Suprapubic skin (tissue), 4 donors: ENCODE measurements around the gene RNF214.

Experiments used
- CTCF ChIP-seq, 2 donors: fragments of 200-600 bp in 1 of 2; fragments of 450-650 bp in 1 of 2; sonication (generic) in 1 of 2; IDR thresholded peaks; one replicate each; pipeline ENCODE4 v1.5.1; 2016 to 2019; ENCODE audit warnings: antibody characterized with exemption in 2 of 2, mild to moderate bottlenecking in 1 of 2, moderate library complexity in 1 of 2
- EP300 ChIP-seq: sonication (generic); formaldehyde crosslinking; IDR thresholded peaks from one replicate; pipeline ENCODE4 v1.6.1; 2017; ENCODE audit warnings: antibody characterized with exemption
- POLR2AphosphoS5 ChIP-seq, 3 donors: sonication (generic); formaldehyde crosslinking; IDR thresholded peaks; one replicate each; pipeline ENCODE4 v1.6.1; 2017; ENCODE audit warnings: antibody characterized with exemption in 3 of 3

DNA sequence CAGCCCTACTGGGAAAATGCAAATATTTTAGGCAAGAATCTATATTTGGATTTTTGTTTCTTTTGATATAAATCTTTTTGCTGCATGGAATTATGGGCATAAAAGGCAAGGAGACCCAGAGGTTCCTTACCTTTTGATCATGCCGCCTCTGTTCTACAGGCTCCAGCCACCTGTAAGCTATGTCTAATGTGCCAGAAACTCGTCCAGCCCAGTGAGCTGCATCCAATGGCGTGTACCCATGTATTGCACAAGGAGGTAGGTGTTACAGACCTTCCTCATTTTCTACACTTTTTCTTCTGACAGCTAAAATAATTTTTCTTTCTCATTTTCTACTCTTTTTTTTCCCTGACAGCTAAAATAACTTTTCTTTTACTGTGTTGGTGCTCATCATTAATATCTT lies 50.5 kb downstream of the RNF214 start:
- TF ChIP-seq EP300 (no peak), POLR2AphosphoS5 (IDR thresholded peaks at IDR 0.05) (no peak), CTCF (IDR thresholded peaks at IDR 0.05) (no peak)
